Activated CD4-positive, alpha-beta T cell treated with anti-CD3 and anti-CD28 coated beads for 48 hours (primary cell): ENCODE results near the gene FLG2.
"Not testable (repeated sequence)": the region's sequence is repeated elsewhere in the genome, so short reads cannot be mapped to it uniquely, and the experiment has no call there.

ENCODE experiments used
- DNase-seq: peaks from one replicate; pipeline ENCODE4 v3.0.0-alpha.2; 2020

Gene FLG2

GRCh38 chr1:152359906-152360305, at the start of gene FLG2:
Gene FLG2, minus strand, starts transcription at chr1:152360006. Its CDS starts 1,122 bp downstream, at chr1:152358884.
- no peak for DNase-seq

GRCh38 chr1:152408664-152409063, 48.9 kb upstream of the FLG2 start:
- no peak for DNase-seq

- peak; percentile 17 for DNase-seq
These were observed 39.2 kb upstream of the FLG2 start for GRCh38 chr1:152398812-152399698.

- DNase-seq, result no peak
These were observed 37.7 kb upstream of the FLG2 start for GRCh38 chr1:152397474-152397873.

GRCh38 chr1:152394151-152394550, 34.3 kb upstream of the FLG2 start:
- no peak for DNase-seq

- no peak for DNase-seq
These were observed 33.1 kb upstream of the FLG2 start for GRCh38 chr1:152392909-152393308.

- no peak for DNase-seq
These were observed 29.1 kb upstream of the FLG2 start for GRCh38 chr1:152388889-152389288.

GRCh38 chr1:152386940-152387339, 27.1 kb upstream of the FLG2 start:
- DNase-seq, result no peak

GRCh38 chr1:152380932-152381331, 21.1 kb upstream of the FLG2 start:
- DNase-seq, result no peak

- no peak for DNase-seq
These were observed 14.6 kb upstream of the FLG2 start for GRCh38 chr1:152374451-152374850.

- no peak for DNase-seq
These were observed 12.9 kb upstream of the FLG2 start for GRCh38 chr1:152372672-152373071.

- no peak for DNase-seq
These were observed 7.6 kb upstream of the FLG2 start for GRCh38 chr1:152367436-152367835.

- DNase-seq, result no peak
These were observed 3.1 kb downstream of the FLG2 start for GRCh38 chr1:152356736-152357135.

GRCh38 chr1:152349611-152350010, 10.2 kb downstream of the FLG2 start:
- DNase-seq, result no peak

- no peak for DNase-seq
These were observed 11.4 kb downstream of the FLG2 start for GRCh38 chr1:152348447-152348846.

- peak; percentile 51 for DNase-seq
These were observed 12.6 kb downstream of the FLG2 start for GRCh38 chr1:152347116-152347728.

GRCh38 chr1:152344438-152344837, 15.4 kb downstream of the FLG2 start:
- no peak for DNase-seq

GRCh38 chr1:152343006-152343405, 16.8 kb downstream of the FLG2 start:
- DNase-seq, result no peak

GRCh38 chr1:152335399-152335798, 24.4 kb downstream of the FLG2 start:
- DNase-seq, result no peak

GRCh38 chr1:152328801-152329391, 30.9 kb downstream of the FLG2 start:
- no peak for DNase-seq

GRCh38 chr1:152325111-152325510, 34.7 kb downstream of the FLG2 start, which contains the start of gene FLG:
Gene FLG, minus strand, starts transcription at chr1:152325239. Its CDS starts 9,783 bp downstream, at chr1:152315456.
- DNase-seq, result no peak

- DNase-seq, result no peak
These were observed 45.8 kb downstream of the FLG2 start for GRCh38 chr1:152313970-152314369.

GRCh38 chr1:152313319-152313801, 46.4 kb downstream of the FLG2 start:
- no peak for DNase-seq

GRCh38 chr1:152312169-152312568, 47.6 kb downstream of the FLG2 start:
- DNase-seq, result not testable (repeated sequence)
